ENCODE measurements around the gene RIPK4.

RIPK4 gene

DNA sequence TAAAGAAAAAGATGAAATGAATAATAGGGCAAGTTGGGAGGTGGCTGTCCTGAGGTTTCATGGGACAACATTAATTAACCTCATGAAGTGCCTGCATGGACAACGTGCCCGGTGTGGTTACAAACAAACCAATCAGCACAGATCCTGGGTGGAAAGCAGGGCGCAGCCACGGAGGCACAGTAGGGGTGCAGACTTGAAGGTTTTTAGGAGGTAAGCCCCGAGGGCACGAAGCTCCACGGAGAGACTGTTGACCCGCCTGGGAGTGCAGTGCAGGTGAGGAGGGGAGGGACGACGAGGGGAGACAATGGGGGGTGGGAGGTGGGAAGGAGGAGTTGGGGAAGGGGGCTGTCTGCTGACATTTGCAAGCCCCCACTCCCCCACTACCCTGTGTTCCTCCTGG, 2.3 kb upstream of the RIPK4 start:
- no peak for DNase-seq (ENCODE audit: low read depth in 3 of 3)

- DNase-seq (ENCODE audit: low read depth in 3 of 3): no peak
Measured at GRCh38 chr21:41768437-41769042, 1.7 kb upstream of the RIPK4 start.

DNA sequence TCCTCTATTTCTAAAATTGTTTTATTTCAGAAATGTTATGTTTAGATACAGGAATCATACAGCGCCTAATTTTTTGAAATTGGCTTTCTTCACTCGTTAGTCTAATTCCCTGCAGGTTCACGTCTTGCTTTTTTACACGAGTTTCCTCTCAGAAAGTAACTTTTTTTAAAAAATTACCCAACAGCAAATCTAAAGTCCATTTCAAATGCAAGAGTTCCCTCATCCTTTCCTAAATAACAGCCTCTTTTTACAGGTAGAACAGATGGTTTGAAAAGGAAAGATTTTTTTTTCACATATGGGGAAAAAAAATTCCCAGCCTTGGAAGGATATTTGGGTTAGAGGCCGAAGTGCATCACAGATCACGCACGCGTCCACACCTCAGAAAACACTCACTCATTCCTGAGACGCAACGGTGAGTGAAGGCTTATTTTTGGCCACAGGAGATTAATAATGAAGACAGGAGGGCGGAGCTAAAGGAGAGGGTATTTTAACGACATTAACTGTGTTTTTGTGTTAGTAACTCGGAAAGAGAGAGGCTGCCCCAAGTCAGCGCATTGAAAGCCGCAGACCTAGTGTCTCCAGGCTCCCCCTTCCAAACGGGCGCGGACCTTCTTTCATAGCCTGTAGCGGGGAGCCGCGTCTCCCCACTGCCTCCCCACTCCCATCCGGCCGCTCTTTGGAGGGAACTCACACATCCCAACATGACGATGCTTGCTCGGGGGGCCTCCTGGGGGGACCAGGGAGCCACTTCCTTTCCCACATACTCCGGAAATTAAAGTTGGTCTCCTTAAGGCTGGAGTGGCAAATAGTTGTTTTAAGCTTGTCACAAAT, 969 bp upstream of the RIPK4 start:
- DNase-seq (ENCODE audit: low read depth in 3 of 3): no peak

- DNase-seq (ENCODE audit: low read depth in 3 of 3): no peak
Measured at GRCh38 chr21:41765973-41766882, 624 bp downstream of the RIPK4 start.

GRCh38 chr21:41765420-41765821, 1.4 kb downstream of the RIPK4 start:
- no peak for DNase-seq (ENCODE audit: low read depth in 3 of 3)

DNA sequence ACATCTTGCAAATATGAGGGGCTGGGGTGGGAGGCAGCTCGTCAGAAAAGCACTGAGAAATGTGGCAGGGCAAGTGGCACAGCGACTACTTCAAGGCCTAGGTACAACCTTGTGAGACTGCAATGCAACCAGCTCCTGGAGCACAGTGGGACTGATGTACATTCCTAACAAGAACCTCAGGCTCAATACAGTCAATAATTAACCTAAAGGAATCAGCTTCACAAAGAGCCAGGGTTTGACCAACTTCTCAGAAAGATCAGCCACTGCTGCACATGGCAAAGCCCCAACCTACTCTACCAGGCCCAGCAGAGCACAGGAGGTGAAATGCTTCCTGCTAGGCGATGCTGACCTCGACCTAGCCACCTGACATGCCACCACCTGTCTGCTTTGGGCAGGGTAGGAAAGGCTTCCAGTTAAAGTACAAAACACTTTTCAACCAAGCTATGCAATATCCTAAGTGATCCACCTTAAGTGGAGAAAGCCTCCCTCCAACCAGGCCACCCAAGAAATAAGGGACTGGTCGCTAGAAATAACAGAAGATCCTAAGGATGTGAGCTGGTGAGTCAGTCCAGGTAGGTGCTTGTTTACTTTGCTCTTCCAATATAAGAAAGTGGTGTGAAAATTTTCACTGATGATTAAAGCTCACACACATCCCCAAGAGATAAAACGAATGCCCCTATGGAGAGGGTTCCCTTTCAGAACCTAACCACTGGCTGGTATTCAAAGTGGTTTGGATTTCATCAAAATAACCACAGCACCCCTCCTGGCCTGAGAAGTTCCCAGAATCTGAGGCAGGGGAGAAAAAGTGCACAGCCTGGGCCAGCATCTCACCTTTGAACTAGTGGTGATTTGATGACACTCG, 2.1 kb downstream of the RIPK4 start:
- no peak for DNase-seq (ENCODE audit: low read depth in 3 of 3)

GRCh38 chr21:41763996-41764395, 2.9 kb downstream of the RIPK4 start:
- no peak for DNase-seq (ENCODE audit: low read depth in 3 of 3)

GRCh38 chr21:41763398-41763931, 3.4 kb downstream of the RIPK4 start:
- DNase-seq (ENCODE audit: low read depth in 3 of 3): no peak

DNA sequence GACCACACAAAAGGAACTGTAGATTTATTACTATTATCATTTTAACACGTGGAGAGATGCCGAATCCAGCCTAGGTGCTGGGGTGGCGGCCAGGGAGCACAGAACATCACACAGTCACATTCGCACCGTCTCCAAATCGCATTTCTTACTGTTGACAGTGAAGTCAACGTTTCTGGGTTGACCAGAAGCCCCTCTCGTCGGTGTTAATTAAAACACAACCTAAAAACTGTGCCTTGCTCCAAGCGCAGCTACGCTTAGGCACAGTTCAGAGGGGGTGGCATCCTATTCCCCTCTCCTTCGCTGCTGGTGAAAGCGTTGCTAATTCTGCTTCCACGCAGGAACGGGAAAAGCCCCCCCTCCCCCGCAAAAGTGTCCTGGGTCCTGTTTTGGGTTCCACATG, 4.1 kb downstream of the RIPK4 start:
- DNase-seq (ENCODE audit: low read depth in 3 of 3): no peak

DNA sequence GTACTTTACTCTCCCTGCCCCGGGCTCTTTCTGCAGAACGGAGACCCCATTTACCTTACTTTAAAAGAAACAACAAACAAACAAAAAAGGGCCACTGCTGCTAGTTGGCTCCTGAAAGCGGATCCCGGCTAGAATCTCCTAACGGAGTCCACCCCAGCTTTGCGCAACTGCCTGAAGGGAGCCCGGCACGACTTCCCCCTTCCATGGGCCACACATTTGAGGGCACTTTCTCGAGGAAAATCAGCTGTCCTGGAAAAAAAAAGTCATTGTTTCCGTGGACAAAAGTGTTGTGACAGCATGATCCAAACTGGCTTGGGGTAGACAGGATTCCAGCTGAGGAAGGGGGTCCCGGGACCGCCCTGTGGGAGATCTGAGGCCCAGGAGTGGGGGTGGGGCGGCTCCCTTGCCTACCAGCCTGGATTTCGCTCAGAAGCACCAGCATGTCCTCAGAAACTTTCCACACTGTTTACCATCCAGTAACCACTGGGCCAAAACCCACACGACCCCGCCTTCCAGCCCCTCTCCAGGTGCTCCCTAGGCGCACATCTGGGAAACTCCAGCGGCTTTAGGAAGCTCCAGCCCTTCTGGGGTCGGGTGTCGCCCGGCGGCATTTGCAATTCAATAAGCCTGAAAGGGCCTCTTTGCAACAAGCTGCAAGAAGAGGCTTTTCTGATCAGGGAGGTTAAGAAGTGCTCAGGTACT, 4.8 kb downstream of the RIPK4 start:
- no peak for DNase-seq (ENCODE audit: low read depth in 3 of 3)

DNA sequence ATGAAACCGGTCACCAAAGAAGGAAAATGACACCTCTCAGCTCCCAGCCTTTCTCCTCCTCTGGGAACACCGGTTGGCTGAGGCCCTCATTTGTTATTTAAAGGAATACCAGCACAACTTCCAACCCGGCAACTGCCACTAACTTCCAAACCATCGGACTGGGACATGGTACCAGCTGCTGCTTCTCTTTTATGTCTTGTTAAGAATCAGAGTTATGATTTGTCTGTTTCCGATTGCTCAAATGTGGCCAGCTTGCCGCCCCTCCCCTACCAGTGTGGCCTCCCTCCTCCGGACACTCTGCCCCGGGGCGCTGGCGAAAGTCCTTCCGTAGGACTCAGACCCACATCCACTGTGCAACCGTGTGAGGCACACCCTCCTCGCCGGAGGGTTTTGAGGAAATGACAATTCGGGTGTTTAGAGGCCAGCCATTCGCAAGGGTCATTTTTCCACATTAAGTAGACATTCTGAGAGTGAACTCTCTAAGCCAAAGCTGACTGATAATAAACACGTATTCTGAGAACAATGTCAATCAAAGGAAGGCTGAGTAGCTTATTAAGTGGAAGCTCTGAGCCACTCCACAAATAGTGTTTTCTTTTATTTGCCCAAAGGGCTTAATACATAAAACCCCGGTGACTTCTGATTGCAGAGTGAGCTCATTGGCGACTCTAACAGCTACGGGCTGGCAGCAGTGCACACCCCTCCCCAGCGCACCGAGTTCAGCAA, 5.5 kb downstream of the RIPK4 start:
- DNase-seq (ENCODE audit: low read depth in 3 of 3): no peak

DNA sequence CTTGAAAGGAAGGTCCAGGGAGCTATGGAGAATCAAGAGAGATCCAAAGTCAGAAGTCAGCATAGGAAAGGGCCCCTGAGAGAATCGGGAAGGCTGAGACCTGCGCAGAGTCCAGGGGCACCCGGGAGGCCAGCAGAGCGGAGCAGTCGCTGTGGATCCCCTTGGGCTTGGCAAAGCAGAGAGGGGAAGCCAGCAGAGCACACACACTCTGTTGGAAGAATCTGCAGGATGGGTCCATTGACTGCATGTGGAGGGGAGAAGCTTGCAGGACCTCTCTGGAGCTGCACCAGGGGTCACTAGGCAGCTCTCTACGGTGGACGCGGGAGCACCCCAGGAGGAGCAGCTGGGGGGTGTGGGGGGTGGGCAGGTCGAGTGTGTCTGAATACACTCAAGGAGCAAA, 6.4 kb downstream of the RIPK4 start:
- no peak for DNase-seq (ENCODE audit: low read depth in 3 of 3)

GRCh38 chr21:41759926-41760325, 6.9 kb downstream of the RIPK4 start:
- no peak for DNase-seq (ENCODE audit: low read depth in 3 of 3)

DNA sequence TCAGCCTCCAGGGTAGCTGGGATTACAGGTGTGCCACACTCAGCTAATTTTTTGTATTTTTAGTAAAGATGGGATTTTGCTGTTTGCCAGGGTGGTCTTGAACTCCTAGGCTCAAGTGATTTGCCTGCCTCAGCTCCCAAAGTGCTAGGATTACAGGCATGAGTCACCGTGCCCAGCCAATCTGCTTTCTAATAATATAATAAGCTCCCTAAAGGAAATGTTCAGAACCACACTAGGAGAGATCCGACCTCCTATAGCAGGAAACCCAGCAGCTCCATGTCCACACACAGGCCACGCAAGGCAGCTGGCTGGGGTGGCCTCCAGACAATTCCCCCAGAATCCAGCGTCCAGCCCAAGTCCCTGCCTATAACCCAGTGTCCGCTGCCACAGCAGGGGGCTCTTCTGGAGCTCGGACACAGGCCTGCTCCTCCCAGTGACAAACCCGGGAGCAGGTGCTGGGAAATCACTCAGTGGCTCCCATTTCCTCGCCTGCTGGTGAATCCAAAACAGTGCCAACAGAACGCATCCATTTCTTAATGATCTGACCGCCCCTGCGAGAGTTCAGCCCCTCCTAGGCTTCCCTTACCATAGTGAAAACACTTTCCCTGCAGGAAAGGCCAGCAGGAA, 7.5 kb downstream of the RIPK4 start:
- DNase-seq (ENCODE audit: low read depth in 3 of 3): no peak

DNA sequence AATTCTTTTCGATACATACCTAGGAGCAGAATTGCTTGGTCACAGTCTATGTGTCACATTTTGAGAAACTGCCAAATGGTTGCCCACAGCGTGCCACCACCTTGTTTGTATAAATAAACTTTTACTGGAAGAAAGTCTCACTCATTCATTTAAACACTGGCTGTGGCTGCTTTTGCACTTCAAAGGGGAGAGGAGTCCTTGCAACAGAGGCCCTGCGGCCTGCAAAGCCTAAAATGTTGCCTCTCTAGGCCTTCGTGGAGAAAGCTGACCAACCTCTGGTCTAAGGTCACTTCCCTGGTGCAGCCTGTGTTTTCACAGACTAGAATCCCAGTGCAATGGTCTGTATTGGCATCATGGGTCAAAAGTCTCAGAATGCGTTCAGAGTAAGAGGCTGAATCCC, 8.3 kb downstream of the RIPK4 start:
- DNase-seq (ENCODE audit: low read depth in 3 of 3): no peak

DNA sequence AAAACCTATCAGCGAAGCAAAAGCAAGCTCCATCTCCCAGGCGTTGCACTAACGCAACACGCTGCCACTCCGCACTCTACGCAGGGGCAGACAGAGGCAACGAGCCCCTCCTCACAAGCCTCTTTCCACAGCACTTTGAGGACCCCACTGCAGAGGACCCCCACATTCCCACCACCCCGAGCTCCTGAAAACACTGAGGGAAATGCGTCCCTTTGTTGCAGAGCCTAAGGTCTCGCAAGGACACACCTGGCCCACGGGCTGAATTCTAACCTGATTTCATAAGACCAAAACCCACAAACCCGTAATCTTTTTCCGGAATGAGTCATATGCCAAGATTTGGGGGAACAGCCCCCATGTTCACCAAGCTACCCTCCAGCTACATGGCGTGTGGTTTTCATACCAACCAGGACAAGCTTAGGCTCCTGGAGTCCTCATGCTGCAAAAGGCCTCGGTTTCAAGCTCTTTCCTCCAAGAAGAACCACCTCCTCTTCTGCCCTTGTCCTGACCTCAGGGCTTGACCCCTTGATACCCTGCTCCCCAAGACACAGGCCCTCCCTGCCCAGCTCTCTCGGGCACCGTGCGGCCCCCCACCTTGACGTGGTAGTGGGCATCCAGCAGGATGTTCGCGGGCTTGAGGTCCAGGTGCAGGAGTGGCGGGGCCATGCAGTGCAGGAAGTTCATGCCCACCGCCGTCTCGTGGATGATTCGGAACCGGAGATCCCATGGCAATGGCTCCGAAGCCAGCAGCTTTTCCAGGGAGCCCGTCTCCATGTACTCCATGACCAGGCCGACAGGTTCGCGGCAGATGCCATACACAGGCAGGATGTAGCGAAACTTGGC, 10.7 kb downstream of the RIPK4 start:
- no peak for DNase-seq (ENCODE audit: low read depth in 3 of 3)

DNA sequence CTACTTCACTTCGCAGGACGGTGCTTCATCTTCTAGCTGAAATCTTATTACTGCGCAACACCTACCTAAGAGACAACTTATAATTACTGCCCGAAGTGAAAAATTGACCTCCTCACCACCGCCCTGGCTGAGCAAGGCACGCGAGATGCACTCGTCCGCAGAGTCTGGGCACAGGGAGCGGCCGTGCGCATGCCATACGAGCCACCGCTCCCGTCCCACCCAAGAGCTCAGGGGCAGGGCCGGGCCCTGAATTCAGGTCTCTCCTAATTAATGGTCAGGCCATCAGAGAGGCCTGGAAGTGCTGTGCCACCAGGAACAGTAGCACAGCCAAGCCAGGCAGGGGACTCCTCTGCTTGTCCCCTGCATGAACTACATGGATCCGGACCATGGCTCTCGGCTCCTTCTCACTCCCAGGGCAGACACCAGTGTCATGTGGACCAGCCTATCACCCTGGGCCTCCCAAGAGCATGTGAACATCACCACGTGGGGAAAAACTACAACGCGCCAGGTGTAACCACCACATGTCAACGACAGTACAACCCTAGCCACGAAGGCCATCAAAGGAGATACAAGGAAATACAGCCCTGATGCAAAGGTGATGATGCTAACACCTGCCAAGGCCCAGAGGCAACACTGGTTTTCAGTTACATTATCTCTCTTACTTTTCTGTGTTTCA, 11.5 kb downstream of the RIPK4 start:
- no peak for DNase-seq (ENCODE audit: low read depth in 3 of 3)

- no peak for DNase-seq (ENCODE audit: low read depth in 3 of 3)
Measured at GRCh38 chr21:41754479-41754891, 12.4 kb downstream of the RIPK4 start.
